Esophagus muscularis mucosa (tissue), 3 donors: ENCODE data around the gene GRWD1.

Experiments used
- EP300 ChIP-seq: sonication (generic); formaldehyde crosslinking; IDR thresholded peaks from one replicate; pipeline ENCODE4 v1.6.1; 2017; ENCODE audit warnings: antibody characterized with exemption
- POLR2AphosphoS5 ChIP-seq, 2 donors: sonication (generic); formaldehyde crosslinking; IDR thresholded peaks; one replicate each; pipeline ENCODE4 v1.6.1; 2017; ENCODE audit warnings: antibody characterized with exemption in 2 of 2

DNA sequence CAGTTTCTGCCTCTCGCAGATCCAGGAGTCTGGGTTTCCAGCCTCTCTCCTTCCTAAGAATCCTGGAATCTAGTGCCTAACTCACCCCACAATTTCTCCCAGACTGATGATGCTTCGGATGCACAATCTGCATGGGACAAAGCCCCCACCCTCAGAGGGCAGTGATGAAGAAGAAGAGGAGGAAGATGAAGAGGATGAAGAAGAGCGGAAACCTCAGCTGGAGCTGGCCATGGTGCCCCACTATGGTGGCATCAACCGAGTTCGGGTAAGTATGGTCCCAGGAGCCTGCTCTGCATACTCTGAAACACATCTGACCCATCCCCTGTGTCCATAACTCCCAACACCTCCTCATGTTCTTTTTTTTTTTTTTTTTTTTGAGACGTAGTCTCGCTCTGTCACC lies 796 bp downstream of the GRWD1 start:
- TF ChIP-seq POLR2AphosphoS5 (IDR thresholded peaks at IDR 0.05) (no peak), EP300 (no peak)
